ENCODE results near the gene ITGA3.

ITGA3 gene

GRCh38 chr17:50132104-50132794 lies 76.3 kb downstream of the ITGA3 start:
- no peak for DNase-seq

- DNase-seq, result no peak
Observed at GRCh38 chr17:50133028-50133768, 77.3 kb downstream of the ITGA3 start.

- DNase-seq, result no peak
Observed at GRCh38 chr17:50133769-50134099, 77.8 kb downstream of the ITGA3 start.

GRCh38 chr17:50134206-50135110 lies 78.5 kb downstream of the ITGA3 start:
- DNase-seq, result no peak

GRCh38 chr17:50135316-50136095 lies 79.6 kb downstream of the ITGA3 start:
- DNase-seq, result no peak

- no peak for DNase-seq
Observed at GRCh38 chr17:50136096-50136687, 80.3 kb downstream of the ITGA3 start.

GRCh38 chr17:50137042-50137441 lies 81.1 kb downstream of the ITGA3 start:
- no peak for DNase-seq

GRCh38 chr17:50139185-50139783 lies 83.4 kb downstream of the ITGA3 start:
- no peak for DNase-seq
